Upper lobe of right lung (tissue), 1 donor: ENCODE data around the gene FXYD2. TPM values are rescaled to one million over a fixed set of nuclear protein-coding genes. Genes with fewer than 3 reads are reported as not detected.

Experiments used
- ATAC-seq: fragments of 200-7000 bp; cut with Tn5 transposase; one replicate; pipeline ENCODE4 v1.9.1; 2020; ENCODE audit warnings: mild to moderate bottlenecking, moderate library complexity
- DNase-seq: peaks from one replicate; pipeline ENCODE4 v3.0.0-alpha.2; 2020
- H3K27ac ChIP-seq: fragments of 200-600 bp; one replicate; pipeline ENCODE4 v1.8.0; 2022
- H3K27me3 ChIP-seq: fragments of 200-600 bp; one replicate; pipeline ENCODE4 v1.8.0; 2022; ENCODE audit warnings: mild to moderate bottlenecking
- H3K36me3 ChIP-seq: fragments of 200-600 bp; one replicate; pipeline ENCODE4 v1.8.0; 2022
- H3K4me1 ChIP-seq: fragments of 200-600 bp; one replicate; pipeline ENCODE4 v1.8.0; 2022
- H3K4me3 ChIP-seq: fragments of 200-600 bp; one replicate; pipeline ENCODE4 v1.8.0; 2022; ENCODE audit warnings: mild to moderate bottlenecking
- H3K9me3 ChIP-seq: fragments of 200-600 bp; one replicate; pipeline ENCODE4 v1.8.0; 2022
- intact Hi-C: fragments of 100-400 bp; cut with DNase I; formaldehyde crosslinking; loops from one replicate; pipeline ENCODE4 v1.11.0; 2022
- total RNA-seq: library from RNA; stranded (reverse); fragmentation: NEBNext Ultra II Directional; extraction: Animal tissue kit (Norgen Biotek cat#: 25700); gene quantifications from one replicate; pipeline ENCODE4 v1.2.1, GENCODE V29; 2021
- TF ChIP-seq, protein P1 (sequence below): fragments of 200-600 bp; IDR thresholded peaks from one replicate; pipeline ENCODE4 v1.8.0; 2022; ENCODE audit warnings: antibody characterized with exemption
- donor health status: DM: no; HTN: yes; CAD: no; lungs with severe emphysema.

FXYD2 gene
- total RNA-seq, 1 donor from 2014 or later = 3.6 TPM

DNA sequence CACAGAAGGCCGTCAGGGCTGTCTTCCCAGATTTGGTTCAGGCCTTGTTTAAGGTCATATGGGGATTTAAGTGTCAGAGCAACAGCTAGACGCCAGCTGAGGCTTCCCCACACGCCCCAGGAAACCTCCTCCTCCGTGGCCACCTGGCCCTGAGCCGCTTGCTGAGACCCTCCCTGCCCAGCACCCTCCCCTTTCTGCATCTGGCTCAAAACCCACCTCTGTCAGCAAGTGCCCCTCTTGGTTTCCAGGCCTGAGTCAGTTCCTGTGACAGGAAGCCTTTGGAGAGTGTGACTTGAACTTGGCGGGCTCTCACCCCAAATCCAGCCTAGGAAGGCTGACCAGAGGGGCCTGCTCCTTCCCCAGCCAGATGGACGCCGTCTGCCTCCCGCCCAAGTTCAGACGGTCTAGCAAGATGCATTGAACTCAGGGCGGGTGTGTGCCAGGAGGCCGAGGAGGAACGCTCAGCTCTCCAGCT, 561 bp downstream of the FXYD2 start:
- peak overlapping the region; percentile 82 for H3K27ac ChIP-seq
- no peaks in the 10 kb centered on the region for H3K27me3 ChIP-seq
- H3K4me1 ChIP-seq = peaks cover 43% of the 10 kb centered on the region
- no peaks in the 10 kb centered on the region for H3K36me3 ChIP-seq
- H3K9me3 ChIP-seq = no peaks in the 10 kb centered on the region
- no peak overlapping the region for H3K4me3 ChIP-seq
- DNase-seq = peak; percentile 69
- peak; percentile 43 for ATAC-seq
- intact Hi-C loops = loop anchor here (10.0 kb wide), 1 partner anchor 231 kb away; no protein-coding TSS in a partner anchor
- TF ChIP-seq, protein P1, sequence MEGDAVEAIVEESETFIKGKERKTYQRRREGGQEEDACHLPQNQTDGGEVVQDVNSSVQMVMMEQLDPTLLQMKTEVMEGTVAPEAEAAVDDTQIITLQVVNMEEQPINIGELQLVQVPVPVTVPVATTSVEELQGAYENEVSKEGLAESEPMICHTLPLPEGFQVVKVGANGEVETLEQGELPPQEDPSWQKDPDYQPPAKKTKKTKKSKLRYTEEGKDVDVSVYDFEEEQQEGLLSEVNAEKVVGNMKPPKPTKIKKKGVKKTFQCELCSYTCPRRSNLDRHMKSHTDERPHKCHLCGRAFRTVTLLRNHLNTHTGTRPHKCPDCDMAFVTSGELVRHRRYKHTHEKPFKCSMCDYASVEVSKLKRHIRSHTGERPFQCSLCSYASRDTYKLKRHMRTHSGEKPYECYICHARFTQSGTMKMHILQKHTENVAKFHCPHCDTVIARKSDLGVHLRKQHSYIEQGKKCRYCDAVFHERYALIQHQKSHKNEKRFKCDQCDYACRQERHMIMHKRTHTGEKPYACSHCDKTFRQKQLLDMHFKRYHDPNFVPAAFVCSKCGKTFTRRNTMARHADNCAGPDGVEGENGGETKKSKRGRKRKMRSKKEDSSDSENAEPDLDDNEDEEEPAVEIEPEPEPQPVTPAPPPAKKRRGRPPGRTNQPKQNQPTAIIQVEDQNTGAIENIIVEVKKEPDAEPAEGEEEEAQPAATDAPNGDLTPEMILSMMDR = no peak

DNA sequence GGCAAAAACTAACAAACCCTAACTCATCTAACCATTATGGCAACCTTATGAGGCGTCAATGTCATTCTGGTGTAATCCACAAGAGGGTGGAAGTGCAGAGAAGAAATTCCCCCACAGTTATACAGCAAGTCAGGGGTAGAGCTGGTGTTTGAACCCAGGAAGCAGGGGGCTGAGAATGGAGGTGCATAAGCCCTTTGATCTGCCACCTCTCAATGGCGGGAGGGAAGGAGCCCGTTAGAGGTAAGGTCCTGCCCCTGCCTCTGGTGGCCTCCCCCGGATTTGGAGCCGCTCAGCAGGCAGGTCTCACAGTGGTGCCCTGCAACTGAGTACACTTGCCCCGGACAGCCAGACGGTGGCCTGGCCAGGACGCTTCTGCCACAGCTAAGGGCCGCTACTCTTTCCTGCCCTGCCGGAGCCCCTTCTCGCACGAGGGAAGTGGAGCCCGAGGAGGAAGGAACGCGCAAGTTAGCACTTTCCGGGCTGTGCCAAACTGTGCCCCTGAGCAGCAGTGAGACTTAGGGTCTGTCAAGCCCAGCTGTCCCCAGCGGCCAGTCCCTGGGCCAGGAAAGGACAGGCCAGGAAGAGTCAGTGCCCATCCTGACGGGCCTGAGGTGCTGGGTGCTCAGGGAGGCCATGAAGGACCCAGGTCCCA, 1.1 kb downstream of the FXYD2 start:
- Histone ChIP-seq H3K9me3 (no peaks in the 10 kb centered on the region), H3K27ac (peak overlapping the region; percentile 82), H3K4me1 (peaks cover 39% of the 10 kb centered on the region), H3K36me3 (no peaks in the 10 kb centered on the region), H3K27me3 (no peaks in the 10 kb centered on the region), H3K4me3 (no peak overlapping the region)
- intact Hi-C loops = loop anchor here (10.0 kb wide), 1 partner anchor 231 kb away; no protein-coding TSS in a partner anchor
- TF ChIP-seq, protein P1 = peak; percentile 23
- DNase-seq (peak; percentile 67), ATAC-seq (peak; percentile 8)

DNA sequence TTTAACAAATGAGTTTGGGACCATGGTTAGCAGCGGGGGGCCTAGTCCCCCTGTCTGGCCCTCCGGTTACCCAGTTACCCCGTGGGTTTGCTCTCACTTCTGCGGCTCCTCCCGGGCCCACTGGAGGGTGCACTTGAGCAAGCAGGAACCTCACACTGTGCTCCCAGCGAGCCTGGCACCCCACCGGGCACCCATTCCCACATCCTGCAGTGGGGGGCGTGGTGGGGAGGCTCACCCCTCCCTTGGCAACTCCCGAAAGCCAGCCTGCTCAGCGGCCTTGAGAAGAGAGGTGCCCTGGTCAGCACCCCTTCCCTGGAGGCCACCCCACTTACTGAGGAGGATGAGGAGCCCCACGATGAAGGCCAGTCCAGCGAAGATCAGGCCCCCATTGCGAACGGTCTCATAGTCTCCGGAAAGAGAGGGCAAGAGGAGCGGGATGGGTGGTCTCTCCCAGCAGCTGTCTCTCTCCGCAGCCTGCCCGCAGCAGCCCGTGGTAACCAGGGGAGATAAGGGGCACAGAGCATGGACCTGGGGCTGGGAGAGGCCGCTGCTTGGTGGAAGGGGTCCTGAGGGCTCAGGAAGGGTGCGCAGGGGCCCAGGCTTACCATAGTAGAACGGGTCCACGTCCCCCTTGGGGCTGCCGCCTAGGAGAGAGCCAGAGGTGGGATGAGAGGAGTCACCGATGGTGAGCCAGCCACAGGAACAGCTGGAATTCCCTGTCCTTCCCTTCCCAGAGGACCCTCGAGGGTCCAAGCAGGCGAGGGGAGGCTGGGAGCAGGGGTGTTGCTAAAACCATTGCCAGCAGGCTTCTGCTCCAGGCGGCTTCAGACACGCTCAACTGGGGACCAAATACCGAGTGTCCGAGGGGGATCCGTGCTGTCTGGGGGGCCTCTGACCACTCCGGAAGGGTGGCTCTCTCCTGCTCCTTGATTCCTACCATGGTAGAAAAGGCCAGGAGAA, 2.2 kb downstream of the FXYD2 start:
- DNase-seq = peak; percentile 71
- H3K9me3 ChIP-seq = no peaks in the 10 kb centered on the region
- no peaks in the 10 kb centered on the region for H3K27me3 ChIP-seq
- intact Hi-C loops = loop anchor here (10.0 kb wide), 1 partner anchor 232 kb away; no protein-coding TSS in a partner anchor
- peak; percentile 30 for ATAC-seq
- no peak overlapping the region for H3K4me3 ChIP-seq
- TF ChIP-seq, protein P1 = peak; percentile 54
- H3K4me1 ChIP-seq = peaks cover 45% of the 10 kb centered on the region
- no peaks in the 10 kb centered on the region for H3K36me3 ChIP-seq
- H3K27ac ChIP-seq = no peak overlapping the region

DNA sequence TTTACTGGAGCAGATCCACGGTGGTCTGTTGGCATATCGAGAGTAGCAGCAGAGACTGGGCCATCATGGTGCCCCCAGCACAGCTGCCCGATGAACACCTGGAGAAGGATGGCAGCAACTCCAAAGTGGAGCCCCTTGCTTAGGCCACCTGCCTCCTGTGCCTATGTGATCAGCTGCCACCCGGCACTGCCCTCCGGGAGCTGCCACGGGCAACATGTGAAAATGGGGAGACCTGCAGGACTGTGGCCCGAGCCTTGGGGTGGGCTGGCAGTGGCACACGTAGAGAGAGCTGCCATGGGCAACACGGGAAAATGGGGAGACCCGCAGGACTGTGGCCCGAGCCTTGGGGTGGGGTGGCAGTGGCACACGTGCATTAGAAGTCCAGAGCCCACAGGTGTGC, 3.1 kb downstream of the FXYD2 start:
- Histone ChIP-seq H3K27ac (no peak overlapping the region), H3K4me1 (peaks cover 53% of the 10 kb centered on the region), H3K9me3 (no peaks in the 10 kb centered on the region), H3K4me3 (no peak overlapping the region), H3K36me3 (no peaks in the 10 kb centered on the region), H3K27me3 (no peaks in the 10 kb centered on the region)
- DNase-seq = peak; percentile 43
- ATAC-seq = no peak
- intact Hi-C loops = loop anchor here (10.0 kb wide), 1 partner anchor 233 kb away; no protein-coding TSS in a partner anchor
- TF ChIP-seq, protein P1 = no peak

DNA sequence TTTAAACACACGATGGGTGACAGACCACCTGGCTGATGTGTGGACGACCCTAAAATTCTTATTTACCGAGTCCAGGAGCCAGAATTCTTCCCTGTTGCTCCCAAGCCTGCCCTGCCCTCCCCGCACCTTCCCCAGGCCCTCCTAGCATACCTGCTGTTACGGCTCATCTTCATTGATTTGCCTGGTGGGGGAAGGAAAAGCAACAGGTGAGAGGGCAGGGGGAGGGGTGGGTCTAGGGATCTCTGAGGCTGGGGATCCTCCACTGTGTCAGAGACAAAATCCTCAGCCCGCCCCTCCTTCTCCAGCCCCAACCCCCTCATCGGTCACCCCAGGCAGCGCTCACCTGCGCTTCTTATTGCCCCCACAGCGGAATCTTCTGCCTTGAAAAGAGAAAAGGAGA, 4.0 kb downstream of the FXYD2 start:
- ATAC-seq = no peak
- no peaks in the 10 kb centered on the region for H3K27me3 ChIP-seq
- peaks cover 61% of the 10 kb centered on the region for H3K4me1 ChIP-seq
- H3K27ac ChIP-seq = no peak overlapping the region
- no peaks in the 10 kb centered on the region for H3K36me3 ChIP-seq
- H3K9me3 ChIP-seq = no peaks in the 10 kb centered on the region
- no peak for DNase-seq
- intact Hi-C loops = loop anchor here (10.0 kb wide), 1 partner anchor 234 kb away; no protein-coding TSS in a partner anchor
- no peak overlapping the region for H3K4me3 ChIP-seq
- TF ChIP-seq, protein P1 = no peak
